ENCODE results near the gene EXOG.
A peak's percentile ranks its signal among the peaks of the same experiment; 100 is the strongest.

EXOG gene

DNA sequence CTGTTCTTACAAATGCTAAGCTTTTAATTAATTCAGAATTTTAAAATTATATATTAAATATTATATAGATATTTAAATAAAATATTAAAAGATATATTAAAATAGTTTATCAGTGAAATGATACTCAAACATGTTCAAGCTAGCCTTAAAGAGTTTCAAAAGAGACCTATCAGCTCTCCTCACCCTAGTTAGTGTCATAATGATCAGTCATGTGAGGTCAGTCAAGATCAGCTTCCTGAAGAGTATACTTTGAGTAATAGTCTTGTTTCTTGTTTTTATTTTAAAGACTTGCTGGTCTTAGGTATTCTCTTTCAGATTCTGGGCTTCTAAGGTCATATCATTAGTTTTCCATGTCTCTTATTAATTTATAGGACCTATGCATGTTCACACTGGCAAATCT, 14.5 kb downstream of the EXOG start:
- DNase-seq (ENCODE audit: low spot score), result no peak

DNA sequence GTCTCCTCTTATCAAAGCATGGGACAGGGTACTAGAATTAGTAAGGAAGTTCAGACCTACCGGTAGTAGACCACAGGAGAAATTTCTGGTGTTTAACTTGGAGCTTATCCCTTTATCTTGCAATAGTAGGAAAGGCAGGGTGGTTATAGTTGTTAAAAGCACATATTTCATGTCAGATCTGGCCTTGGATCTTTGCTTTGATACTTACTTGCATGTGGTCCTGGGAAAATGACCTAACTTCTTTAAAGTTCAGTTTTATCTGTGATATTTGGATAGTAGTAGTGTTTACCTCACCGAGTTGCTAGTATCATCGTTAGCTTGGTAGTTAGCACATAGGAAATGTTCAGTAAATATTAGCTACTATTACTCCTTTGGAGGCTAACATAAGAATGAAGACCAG, 15.4 kb downstream of the EXOG start:
- DNase-seq (ENCODE audit: low spot score), result no peak

DNA sequence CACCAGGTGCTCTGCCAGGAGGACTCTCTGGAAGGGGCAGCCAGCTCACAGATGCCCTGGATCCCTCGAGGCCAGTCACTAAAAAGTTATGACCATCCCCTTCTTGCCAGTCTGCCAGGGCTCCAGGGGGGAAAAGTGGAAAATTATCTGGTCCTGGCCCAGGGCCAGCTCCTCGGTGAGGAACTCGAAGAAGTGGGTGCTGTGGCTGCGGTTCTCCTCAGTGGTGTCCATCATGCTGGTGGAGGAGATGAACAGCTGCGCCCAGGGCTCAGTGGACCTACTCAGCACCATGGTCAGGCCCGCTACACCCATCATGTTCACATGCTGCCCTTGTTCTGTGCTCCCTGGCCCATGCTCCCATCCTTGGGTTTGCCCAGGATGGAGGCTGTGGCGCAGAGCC, 19.2 kb downstream of the EXOG start:
- DNase-seq (ENCODE audit: low spot score), result no peak

DNA sequence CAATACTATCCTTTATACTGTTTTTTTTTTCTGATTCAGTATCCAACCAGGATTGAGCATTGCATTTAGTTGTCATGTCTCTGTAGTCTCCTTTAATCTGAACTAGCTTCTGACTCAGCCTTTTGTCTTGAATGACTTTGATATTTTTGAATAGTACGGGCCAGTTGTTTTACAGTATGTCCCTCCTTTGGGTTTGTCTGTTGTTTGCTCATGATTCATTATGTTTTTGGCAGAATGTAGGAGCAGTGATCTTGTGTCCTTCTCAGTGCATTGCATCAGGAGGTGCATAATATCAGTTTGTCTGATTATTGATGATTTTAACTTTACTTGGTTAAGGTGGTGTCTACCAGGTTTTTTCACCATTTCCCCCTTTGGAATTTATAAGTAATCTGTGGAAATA, 20.5 kb downstream of the EXOG start:
- no peak for DNase-seq (ENCODE audit: low spot score)

DNA sequence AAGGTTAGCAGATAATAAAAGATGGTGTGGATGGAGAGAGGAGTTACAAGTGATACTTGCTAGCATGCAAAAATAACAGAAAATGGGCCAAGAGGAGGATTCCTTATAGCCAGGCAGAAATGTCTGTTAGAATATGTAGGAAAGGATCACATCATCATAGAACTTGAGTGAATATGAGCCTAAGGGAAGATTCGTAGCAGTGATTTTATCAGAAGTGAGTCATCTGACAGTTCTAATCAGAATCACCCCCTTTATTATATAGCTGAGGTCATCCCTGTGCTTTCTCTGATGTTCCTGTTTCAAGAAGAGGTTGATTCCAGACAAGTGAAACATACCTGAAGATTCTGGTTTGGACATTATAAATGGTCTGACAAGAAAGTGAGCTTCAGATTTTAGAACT, 22.9 kb downstream of the EXOG start:
- no peak for DNase-seq (ENCODE audit: low spot score)

DNA sequence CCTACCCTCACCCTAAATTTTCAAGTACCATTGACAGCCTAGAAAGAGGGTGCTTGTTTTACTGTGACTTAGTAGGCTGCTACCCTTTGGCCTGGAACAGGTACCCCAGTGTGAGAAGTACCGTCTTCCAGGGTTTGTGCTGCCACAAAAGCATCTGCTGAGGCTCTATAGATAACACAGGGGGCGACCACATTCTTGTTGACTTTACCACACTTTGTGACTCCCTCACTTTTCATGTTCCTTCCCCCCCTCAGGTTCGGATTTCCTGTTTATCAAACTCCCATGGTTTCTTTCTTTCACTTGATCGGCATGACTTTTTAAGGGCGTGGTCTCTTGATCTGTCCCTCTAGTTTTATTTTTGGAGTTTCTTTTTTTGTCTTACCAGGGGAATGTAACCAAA, 23.5 kb downstream of the EXOG start:
- peak; percentile 55 for DNase-seq (ENCODE audit: low spot score)

DNA sequence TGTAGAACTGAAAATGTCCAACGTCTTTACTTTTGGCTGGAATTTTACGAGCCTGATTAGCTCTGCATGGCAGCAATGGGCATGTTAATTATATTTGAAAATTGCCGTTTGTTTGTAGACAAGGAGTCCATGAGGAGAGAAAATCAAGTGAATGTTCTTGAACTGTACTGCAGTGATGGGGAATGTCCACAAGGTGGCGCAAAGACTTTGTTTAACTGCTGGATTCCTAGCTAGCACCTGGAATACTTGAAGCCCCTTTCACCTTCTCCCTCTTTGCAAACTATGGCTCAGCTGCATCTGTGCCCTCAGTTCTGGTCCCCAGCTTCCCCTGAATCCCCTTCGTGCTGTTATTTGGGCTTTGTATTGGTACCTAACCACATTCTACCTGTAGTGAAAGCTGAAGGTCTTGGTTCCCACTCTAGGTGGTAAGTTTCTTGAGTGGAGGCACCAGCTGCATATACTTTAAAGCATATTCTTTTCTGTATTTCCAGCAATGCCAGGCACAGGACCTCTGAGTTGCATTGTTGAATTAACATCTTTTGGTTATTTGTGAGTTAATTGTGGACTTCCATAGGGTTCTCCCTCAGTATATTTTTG, 25.3 kb downstream of the EXOG start:
- DNase-seq (ENCODE audit: low spot score), result peak; percentile 65

DNA sequence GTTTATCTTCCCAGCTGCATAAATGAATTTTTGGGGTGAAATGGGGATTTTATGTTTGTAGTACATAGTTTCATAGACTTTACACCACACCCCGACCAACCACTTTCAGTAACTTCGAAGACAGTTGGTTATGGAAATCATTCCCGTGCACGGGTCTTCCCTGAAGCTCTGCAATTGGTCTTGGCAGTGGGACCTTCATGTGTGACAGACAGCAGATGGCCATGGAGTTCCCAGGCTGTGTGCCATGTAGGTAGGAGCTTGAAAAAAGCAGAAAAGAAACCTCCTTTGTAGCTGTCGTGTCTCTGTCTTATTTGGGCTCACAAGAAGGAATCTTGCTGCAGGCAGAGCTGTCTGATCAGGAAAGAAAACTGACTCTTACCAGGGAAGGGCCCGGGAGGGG, 25.9 kb downstream of the EXOG start:
- no peak for DNase-seq (ENCODE audit: low spot score)

DNA sequence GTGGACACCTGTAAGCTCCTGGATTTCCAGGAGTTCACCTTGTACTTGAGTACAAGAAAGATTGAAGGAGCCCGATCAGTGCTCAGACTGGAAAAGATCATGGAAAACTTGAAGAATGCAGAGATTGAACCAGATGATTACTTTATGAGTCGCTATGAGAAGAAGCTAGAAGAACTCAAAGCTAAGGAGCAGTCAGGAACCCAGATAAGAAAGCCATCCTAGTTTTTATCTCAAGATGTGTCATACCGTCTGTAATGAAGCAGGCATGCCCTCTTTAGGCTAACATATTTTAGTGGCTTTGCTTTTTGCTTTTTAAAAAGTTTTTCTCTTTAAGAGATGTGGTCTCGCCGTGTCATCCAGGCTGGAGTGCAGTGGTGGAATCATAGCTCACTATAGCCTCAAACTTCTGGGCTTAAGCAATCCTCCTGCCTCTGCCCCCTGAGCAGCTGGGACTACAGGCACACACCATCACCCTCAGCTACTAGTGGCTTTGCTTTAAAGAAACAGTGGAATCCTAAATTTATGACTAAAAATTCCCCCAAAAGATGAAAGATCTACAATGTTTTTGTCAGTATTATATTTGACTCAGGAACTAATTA, 28.1 kb downstream of the EXOG start:
- no peak for DNase-seq (ENCODE audit: low spot score)

DNA sequence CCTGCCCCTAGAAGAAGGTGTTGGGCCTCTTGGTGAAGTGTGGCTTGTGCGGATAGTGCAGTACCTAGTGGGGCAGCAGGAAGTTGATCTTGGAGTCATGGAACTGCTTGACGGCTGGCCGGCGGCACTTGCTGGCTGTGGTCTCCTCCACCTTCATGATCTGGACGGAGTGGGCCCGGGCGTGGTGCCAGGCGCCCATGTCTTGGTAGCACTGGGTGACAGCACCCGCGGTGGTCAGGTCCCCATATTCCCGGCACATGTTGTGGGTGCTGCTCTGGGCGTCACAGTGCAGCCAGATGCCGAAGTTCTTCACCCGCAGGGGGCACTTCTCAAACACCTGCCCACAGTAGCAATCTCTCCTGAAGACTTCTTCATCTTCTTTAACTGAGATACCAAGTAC, 30.7 kb downstream of the EXOG start:
- no peak for DNase-seq (ENCODE audit: low spot score)

DNA sequence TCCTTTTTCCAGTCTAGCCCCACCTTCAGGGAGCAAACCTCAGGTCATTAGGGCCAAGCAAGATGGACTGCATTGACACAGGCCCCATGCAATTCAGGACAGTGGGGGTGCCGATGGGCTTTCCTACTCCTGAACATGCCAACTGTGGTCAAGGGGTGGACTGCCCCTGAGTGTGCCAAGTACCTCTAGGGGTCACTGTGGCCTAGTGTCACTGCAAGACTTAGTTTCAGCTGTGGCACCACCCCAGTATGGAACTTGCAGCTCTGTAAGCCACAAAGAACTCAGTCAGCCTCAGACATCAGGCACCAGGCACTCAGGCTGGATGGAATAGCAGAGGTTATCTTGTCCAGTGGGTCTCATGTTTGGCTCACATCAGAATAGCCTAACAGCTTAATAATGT, 32.3 kb downstream of the EXOG start:
- DNase-seq (ENCODE audit: low spot score), result no peak

DNA sequence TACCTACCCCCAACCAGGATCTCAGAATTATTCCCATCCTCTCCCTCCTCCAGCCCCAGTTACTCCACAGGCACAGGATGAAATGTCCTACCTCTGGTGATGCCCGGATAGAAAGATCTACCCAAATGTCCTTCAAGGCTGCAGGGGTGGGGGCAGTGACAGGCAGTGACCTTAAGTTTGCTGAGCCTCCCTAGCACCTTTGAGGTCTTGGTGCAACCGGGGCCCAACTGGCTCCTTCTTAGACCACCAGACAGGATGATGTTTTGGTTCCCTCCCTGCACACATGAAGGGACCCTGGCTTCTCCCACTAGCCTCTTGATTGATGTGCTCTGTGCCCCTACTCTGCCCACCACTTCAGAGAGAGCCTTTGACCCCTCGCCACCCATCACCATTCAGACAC, 36.4 kb downstream of the EXOG start:
- no peak for DNase-seq (ENCODE audit: low spot score)

DNA sequence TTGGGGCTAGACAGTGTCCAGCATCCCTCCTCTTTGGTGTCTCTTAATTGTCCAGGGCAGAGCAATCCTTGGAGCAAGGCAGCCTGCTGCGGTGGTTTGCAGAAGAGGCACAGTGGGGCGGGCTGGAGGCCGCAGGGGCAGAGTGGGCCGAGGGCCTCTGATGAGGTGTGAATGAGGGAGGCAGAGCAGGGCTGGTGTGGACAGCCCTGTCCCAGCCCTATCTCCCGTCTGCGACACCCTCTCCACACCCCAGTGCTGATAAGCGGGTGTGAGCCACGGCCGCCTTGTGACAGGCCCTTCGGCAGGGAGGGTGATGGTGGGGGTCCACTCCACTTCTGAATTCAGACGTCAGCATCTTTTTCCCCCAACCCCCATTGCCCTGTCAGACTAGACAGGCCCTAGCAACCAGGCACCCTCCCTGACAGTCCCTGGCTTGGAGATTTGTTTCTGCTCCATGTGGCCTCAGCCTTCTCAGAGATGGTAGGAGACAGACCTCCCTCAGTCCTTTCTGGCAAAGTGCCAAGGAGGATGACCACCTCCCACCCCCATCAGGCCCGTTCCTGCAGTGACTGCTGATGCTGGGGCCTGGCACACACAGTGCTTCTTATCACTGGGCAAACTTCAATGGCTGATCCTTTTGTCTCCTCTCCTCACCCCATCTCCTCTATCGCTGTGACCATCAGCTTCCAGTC, 37.3 kb downstream of the EXOG start:
- DNase-seq (ENCODE audit: low spot score), result no peak

DNA sequence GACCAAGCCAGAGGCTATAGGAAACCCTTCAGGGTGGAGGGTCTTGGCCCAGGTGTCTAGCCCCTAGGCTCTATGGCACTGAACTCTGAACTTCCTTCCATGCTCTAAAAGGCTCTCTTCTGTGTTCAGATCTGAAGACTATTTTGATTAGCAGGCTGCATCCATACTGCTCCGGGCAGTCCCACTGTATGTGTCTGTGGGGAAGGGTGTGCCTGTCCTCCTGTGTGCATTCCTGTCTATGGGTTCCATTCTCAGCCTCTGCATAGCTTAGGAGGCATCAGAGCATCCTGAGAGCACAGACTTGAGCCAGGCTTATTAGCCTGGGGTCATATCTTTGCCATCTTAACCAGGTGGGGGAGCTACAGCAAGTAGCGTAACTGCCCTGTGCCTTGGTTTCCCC, 38.0 kb downstream of the EXOG start:
- no peak for DNase-seq (ENCODE audit: low spot score)

DNA sequence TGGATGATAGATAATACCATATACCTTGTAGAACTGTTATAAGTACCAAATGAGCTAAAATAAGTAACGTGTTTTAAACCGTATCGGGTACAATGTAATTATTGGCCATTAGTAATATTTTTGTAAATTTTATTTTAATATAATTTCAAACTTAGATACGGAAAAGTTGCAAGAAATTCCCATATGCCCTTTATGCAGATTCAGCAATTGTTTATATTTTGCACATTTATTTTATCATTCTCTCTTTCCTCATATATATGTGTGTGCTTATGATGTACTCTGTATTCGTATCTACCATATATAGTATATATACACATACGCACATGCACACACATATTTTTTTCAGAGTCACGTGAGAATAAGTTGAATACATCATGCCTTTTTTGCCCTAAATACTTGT, 38.5 kb downstream of the EXOG start:
- no peak for DNase-seq (ENCODE audit: low spot score)

DNA sequence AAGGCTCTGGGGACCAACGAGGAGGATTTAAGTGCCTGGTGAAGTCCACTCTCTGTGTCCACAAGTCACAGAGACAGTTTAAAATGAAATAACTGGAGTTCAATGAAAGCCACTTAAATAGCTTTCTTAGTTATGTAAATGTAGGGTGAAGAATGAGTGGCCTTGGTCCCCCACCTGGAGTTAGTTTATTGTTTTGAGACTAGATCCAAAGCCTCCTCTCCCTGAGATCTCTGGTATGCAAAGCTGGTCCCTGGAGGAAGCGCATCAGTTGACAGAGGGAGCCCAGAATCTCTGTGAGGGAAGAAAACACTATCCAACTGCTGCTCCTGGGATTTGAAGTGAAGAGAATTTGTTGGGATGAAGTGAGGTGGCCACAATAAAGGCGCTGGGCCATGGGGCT, 40.5 kb downstream of the EXOG start:
- DNase-seq (ENCODE audit: low spot score), result no peak

DNA sequence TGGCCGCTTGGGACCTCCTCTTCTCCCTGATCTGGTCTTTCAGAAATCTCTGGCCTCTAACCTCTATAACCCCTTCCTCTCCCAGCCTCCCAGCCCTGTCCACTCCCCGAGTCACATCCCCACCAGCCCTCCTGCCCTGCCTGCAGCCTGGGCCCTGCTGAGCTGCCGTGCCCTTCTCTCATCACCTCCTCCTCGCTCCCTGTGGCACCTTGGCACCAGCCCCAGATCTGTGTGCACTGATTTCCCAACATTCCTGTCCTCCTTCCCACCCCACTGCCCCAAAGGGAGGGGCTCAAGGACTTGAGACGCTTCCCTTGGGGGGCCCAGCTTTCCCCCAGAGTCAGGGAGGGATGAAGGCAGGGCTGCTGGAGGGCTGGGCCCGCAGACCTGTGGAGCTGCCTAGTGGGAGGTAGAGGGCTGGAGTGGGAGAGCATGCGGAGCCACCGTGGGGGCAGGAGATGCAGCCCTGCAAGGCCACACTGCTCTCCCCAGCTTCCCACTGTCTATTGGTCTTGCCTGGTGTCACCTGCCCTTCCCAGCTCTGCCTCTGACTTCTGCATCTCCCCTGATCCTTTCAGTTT, 42.7 kb downstream of the EXOG start:
- DNase-seq (ENCODE audit: low spot score), result no peak

DNA sequence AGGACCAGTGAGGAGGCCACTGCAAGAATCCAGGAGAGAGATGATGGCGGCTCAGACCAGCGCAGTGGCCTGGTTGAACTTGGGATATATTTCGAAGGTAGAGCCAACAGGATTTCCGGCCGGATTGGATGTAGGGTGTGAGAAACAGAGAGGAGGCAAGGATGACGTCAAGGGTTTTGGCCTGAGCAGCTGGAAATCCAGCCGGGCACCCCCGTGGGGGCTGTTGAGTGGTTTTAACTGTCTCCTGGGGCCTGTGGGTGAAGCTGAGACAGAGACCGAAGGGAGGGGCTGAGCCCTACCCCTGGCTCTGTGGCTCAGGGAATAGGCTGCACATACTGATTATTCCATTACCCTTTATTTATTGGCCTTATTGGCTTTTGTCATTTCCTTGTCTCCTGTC, 45.7 kb downstream of the EXOG start:
- DNase-seq (ENCODE audit: low spot score), result no peak

DNA sequence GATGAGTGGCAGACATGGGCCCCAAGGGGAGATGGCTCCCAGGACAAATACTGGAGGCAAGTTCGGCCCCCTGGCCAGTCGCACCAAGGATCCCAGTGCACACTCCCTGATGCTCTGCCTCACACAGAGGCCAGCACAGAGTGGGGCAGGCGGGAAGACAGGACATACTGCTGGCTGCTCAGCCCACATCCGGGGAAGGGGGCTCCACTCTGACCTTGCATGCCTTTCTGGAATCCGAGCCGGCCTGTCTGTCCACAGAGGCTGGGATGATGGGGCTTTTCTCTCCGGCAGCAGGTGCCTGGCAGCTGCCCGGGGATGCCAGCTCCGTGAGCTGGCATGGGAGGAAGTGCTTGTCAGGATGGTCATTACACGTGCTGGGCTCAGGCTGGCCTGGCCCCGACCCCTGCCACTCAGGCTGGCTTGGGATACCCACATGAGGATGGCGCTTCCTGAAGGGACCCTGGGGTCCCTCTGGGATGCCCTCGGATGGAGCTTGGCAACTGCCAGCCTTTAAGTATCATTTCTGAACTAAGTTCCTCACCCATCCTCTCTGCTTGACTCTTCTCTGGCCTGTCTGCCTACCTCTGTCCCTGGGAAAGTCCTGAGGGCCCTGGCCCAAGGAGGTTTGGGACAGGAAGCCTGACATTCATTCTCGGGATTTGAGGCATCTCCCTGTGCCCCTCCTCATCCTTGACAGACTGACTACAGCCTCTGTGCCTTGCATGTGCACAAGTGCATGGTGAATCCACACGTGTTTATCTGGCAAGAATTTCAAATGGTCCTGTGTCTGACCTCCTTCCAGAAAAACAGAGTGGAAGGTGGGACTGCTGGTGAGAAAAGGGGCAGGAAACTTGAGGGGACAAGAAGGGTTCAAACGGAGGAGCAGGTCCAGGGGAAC, 46.5 kb downstream of the EXOG start:
- no peak for DNase-seq (ENCODE audit: low spot score)

DNA sequence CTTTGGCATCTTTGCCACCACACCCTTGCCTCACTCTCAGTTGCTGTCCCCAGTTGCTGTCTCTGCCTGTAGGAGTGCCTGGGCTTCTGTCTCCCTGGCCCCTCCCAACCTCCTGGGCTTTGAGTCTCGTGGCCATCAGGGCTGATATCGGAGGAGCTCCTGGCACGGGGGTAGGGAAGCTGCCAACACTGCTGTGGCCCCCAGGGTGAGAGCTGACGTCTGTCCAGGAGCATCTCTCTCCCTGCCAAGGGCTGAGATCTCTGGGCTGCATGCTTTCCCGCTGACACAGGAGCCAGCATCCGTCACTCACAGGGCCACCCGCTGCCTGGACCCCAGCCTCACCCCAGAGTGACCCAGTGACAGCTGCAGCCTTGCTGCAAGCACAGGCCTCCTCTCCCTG, 47.4 kb downstream of the EXOG start:
- DNase-seq (ENCODE audit: low spot score), result no peak

DNA sequence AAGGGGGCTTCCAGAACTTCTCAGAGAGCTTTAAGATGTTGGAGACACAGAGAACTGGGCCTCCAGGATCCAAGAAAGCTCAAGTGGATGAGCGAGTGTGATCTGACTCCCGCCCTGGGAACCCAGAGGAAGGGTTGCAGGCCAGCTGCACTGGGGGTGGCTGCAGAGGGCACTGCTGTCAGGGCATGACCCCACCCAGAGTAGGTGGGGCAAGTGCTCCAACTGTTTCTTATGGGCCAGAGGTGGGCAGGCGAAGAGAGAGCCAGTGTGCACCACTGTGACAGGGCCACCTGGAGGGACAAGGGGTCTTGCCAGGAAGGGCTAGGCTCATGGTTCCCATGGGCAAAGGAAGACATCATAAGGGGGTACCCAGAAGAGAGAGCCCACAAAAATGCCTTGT, 48.8 kb downstream of the EXOG start:
- no peak for DNase-seq (ENCODE audit: low spot score)

DNA sequence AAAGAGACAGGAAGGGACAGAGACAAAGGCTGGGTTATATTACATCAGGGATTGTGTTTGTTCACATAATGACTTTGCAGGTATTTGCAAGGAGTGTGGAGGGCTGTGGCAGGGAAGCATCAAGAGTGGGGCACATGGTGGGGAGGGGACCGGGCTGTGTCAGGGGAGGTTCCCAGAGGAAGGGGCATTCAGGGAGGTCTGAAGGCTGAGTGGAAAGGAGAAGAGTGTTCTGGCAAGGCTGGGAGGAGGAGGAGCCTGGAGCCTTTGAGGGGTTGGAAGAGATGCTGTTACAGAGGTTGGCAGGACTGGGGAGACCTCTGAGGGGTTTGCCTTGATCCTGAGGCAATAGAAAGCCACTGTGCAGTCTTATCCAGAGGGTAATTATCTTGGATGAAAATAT, 49.4 kb downstream of the EXOG start:
- DNase-seq (ENCODE audit: low spot score), result no peak

DNA sequence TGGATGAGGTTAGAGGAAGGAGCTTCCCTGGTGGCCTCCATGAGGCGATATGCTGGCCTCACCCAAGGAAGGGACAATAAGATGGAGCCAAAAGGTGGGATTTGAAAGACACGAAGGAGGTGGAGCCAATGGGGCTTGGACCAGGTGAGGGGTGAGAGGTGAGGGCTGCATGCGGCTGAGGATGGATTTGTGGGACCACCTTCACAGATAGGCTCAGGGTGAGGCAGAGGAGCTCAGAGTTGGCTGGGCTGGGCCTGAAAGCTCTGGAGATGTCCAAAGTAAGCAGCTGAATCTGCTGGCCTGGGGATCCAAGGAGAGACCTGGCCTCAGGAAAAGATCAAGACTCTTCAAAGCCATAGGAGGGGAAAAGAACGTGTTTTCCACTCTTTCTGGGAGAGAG, 49.8 kb downstream of the EXOG start:
- DNase-seq (ENCODE audit: low spot score), result no peak
